ENCODE measurements around the gene WSB1.

DNA sequence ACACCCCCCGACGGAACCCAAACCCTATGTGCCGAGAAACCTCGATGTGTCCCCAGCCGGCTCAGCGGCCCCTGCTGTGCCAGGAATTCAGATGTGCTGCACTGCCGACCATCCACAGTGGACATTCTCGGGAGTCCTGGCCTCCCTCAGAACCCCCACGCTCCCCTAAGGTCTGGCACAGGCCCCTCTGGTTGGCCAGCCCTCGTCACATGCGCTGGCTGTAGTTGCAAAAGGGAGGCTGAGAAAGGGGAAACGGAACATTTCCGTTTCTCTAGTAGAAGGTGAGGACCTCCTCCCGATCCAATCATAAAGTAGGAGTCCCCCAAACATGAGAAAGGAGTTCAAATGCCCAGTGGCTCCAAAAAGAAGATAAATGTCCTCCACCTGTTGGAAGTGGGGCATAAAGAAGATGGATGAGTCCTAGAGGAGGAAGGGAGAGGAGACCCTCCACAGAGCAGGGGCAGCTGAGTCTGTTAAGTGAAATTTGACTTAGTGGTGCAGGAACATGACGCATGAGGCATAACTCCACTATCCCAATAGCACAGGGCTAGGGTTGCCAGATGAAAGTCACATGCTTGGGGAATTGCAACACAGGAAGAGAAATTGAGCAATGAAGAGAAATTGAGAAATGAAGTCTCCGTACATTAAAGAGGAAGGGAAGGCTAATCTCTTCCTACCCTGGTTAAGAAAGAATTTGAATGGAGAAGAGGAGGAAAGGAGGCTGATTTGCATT, 49.3 kb upstream of the WSB1 start:
- no peak for TF ChIP-seq ZNF8 (CRISPR knock-in tag; IDR thresholded peaks at IDR 0.05)
- TF ChIP-seq CSDC2 (CRISPR knock-in tag; IDR thresholded peaks at IDR 0.05): no peak
- no peak for TF ChIP-seq ZFP30 (CRISPR knock-in tag; IDR thresholded peaks at IDR 0.05)
- no peak for TF ChIP-seq ESRRG (CRISPR knock-in tag; IDR thresholded peaks at IDR 0.05)
- TF ChIP-seq, protein P1, sequence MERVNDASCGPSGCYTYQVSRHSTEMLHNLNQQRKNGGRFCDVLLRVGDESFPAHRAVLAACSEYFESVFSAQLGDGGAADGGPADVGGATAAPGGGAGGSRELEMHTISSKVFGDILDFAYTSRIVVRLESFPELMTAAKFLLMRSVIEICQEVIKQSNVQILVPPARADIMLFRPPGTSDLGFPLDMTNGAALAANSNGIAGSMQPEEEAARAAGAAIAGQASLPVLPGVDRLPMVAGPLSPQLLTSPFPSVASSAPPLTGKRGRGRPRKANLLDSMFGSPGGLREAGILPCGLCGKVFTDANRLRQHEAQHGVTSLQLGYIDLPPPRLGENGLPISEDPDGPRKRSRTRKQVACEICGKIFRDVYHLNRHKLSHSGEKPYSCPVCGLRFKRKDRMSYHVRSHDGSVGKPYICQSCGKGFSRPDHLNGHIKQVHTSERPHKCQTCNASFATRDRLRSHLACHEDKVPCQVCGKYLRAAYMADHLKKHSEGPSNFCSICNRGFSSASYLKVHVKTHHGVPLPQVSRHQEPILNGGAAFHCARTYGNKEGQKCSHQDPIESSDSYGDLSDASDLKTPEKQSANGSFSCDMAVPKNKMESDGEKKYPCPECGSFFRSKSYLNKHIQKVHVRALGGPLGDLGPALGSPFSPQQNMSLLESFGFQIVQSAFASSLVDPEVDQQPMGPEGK (CRISPR knock-in tag; IDR thresholded peaks at IDR 0.05; ENCODE audit: borderline replicate concordance): no peak
- TF ChIP-seq ISL1 (CRISPR knock-in tag; IDR thresholded peaks at IDR 0.05): no peak
